Measurements from ENCODE around the gene SAV1. TPM values are rescaled to one million over a fixed set of nuclear protein-coding genes. Genes with fewer than 3 reads are reported as not detected.
"Not testable (repeated sequence)": the region's sequence is repeated elsewhere in the genome, so short reads cannot be mapped to it uniquely, and the experiment has no call there.

SAV1 gene
- total and polyA plus RNA-seq, 7 donors = 10.9 to 38.2 (median 32.0) TPM

DNA sequence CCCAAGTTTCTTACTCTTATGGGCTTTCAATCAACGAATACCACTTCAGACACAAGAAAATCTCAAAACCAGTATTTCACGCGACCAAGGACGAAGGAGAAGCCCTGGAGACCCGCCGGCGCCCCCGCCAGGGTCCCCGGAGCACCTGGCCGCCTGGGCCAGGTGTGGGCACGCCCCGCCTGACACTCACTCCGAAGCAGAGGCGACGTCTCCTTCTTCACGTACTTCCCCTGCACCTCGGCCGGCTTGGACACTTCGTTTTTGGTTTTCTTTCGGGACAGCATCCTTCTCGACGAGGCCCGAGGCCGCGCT is 466 bp downstream of the SAV1 start:
- DNase-seq = peak; percentile 68
- Histone ChIP-seq H3K4me3 (peak overlapping the region; percentile 75 to 97 (median 87)), H3K9me3 (no peaks in the 10 kb centered on the region), H3K36me3 (peaks cover 0 to 5% (median 0%) of the 10 kb centered on the region in 4 donors), H3K4me1 (peaks cover 0 to 26% (median 21%) of the 10 kb centered on the region in 4 donors), H3K27me3 (no peaks in the 10 kb centered on the region), H3K27ac (peak overlapping the region; percentile 92 to 100 (median 97))
- intact Hi-C loops (cut with DNase I) = loop anchor here (5.0 to 10.0 kb wide), 3 partner anchors 105 to 355 kb away; partner anchors contain the start of genes ATL1, DMAC2L and L2HGDH
- no peak for TF ChIP-seq POLR2A (IDR thresholded peaks at IDR 0.05)
- 1% methylated on average over 25 of the region's 25 CpGs for WGBS, 2 donors

DNA sequence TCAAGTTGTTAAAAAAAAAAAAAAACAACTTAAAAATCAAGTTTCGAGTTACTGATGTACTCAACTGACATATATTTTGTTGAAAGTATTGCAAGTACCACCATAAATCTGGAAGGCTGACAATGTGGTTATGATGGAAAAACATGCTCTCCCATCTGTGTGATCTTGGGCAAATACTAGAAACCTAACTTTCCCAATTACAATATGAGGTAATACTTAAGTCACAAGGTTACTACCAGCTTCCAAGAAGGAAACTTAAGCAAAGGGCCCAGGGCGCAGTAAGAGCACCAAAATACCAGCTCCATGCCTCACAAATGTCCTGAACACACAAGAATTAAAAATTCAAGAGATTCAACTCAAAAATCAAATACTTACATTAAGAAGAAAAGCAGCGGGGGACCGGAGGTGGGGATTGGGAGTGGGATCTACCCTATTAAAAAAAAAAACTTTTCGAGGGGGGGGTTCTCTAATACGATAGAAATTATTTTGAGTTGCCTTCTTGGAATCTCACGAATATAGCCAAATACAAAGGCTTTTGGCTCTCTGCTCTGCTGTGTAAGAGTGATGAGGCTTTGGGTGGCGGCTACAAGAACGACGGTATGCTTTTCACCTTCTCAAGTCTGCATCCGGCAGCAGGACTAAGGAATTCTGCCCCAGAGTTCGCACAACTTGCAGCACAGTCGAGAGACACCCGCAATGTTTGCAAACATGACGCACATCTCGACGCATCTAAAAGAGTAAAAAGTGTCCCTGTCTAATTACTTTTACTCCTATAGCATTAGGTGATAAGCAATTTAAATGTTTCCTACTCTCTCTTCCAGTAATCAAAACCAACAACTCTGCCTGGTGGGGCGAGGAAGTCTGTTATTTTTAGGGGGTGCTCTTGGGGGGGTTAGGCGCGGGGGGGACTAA is 1.1 kb downstream of the SAV1 start:
- Histone ChIP-seq H3K4me1 (peaks cover 0 to 26% (median 21%) of the 10 kb centered on the region in 4 donors), H3K9me3 (no peaks in the 10 kb centered on the region), H3K27me3 (no peaks in the 10 kb centered on the region), H3K36me3 (peaks cover 0 to 5% (median 0%) of the 10 kb centered on the region in 4 donors), H3K4me3 (peak overlapping the region; percentile 75 to 97 (median 87)), H3K27ac (peak overlapping the region; percentile 92 to 100 (median 97))
- 2 to 6% methylated on average over 20 of the region's 20 CpGs for WGBS, 2 donors
- DNase-seq = peak; percentile 78
- TF ChIP-seq EP300 (IDR thresholded peaks at IDR 0.05) = no peak
- TF ChIP-seq, protein P1, sequence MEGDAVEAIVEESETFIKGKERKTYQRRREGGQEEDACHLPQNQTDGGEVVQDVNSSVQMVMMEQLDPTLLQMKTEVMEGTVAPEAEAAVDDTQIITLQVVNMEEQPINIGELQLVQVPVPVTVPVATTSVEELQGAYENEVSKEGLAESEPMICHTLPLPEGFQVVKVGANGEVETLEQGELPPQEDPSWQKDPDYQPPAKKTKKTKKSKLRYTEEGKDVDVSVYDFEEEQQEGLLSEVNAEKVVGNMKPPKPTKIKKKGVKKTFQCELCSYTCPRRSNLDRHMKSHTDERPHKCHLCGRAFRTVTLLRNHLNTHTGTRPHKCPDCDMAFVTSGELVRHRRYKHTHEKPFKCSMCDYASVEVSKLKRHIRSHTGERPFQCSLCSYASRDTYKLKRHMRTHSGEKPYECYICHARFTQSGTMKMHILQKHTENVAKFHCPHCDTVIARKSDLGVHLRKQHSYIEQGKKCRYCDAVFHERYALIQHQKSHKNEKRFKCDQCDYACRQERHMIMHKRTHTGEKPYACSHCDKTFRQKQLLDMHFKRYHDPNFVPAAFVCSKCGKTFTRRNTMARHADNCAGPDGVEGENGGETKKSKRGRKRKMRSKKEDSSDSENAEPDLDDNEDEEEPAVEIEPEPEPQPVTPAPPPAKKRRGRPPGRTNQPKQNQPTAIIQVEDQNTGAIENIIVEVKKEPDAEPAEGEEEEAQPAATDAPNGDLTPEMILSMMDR (IDR thresholded peaks at IDR 0.05) = no peak
- no peak for TF ChIP-seq POLR2A (IDR thresholded peaks at IDR 0.05)
- TF ChIP-seq POLR2AphosphoS5 (IDR thresholded peaks at IDR 0.05) = peak; percentile 29 to 88 (median 56)
- intact Hi-C loops (cut with DNase I) = loop anchor here (5.0 to 10.0 kb wide), 3 partner anchors 105 to 355 kb away; partner anchors contain the start of genes ATL1, DMAC2L and L2HGDH

DNA sequence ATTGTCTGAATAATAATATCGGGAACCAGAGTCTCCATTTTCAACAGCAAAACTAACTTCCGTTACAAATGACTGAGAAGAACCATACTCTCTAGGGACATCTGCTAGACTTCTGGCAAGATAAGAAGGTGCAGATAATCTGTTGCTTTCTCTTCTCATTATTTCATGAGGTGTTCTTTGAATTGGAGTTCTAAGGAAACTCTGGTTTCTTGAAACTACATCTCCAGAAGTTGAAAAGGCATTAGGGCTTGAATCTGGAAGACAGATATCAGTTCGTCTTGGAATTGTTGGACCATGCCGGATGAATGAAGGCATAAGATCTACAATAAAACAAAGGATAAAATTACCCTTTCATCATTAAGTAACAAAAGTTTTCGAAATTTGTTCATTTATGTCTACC is 2.8 kb downstream of the SAV1 start:
- H3K27me3 ChIP-seq, H3K4me3 ChIP-seq, DNase-seq, H3K27ac ChIP-seq, H3K9me3 ChIP-seq: not testable (repeated sequence)
- Histone ChIP-seq H3K36me3 (peaks cover 0 to 18% (median 0%) of the 10 kb centered on the region in 4 donors), H3K4me1 (peaks cover 0 to 26% (median 21%) of the 10 kb centered on the region in 4 donors)
- 86 to 95% methylated on average over 5 of the region's 5 CpGs for WGBS, 2 donors
- intact Hi-C loops (cut with DNase I) = loop anchor here (5.0 to 10.0 kb wide), 3 partner anchors 103 to 353 kb away; partner anchors contain the start of genes ATL1, DMAC2L and L2HGDH

DNA sequence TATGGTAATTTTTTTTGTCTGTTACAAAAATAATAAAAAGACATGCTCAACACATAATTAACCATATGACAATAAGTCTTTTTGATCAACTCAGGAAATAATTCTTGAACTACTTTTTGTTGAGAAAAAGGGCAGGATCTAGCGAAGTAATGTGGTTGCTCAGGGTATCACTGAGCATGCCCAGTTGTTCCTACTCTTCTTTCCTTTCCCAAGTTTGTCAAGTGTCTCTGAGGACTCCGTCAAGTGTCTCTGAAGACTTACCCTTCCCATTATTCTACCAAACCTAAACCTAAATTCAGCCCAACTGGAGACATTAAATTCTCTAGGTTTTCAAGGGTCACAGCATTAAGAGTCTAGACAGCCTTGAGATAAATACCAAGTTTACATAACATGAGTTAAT is 3.5 kb downstream of the SAV1 start:
- H3K4me1 ChIP-seq = peaks cover 0 to 28% (median 23%) of the 10 kb centered on the region in 4 donors
- intact Hi-C loops (cut with DNase I) = loop anchor here (10.0 kb wide), 1 partner anchor 110 kb away; no protein-coding TSS in a partner anchor

DNA sequence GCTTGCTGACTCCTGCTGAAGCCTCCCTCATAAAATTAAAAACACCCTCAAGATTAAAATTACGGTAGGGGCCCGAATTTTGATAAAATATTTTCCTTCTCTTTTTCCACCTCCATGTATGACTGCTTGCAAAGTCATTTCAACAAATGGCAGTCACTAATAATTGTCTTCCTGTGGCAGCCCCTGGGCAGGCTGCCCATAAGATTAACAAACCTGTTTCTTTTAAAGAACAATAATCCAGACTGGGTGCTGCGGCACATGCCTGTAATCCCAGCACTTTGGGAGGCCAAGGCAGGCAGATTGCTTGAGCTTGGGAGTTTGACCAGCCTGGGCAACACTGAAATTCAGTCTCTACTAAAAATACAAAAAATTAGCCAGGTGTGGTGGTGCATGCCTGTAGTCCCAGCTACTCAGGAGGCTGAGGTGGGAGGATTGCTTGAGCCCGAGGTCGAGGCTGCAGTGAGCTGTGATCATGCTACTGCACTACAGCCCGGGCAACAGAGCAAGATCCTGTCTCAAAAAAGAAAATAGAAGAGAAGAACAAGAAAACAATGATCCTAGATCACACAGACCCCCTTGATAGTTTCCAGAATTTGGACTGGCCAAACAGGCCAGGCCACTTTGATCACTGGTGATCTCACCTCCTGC is 8.7 kb downstream of the SAV1 start:
- Histone ChIP-seq H3K4me1 (peaks cover 0 to 55% (median 28%) of the 10 kb centered on the region in 4 donors), H3K27ac (peak overlapping the region in 3 of 4 donors; percentile 10 to 28 (median 15)), H3K36me3 (peaks cover 0 to 13% (median 0%) of the 10 kb centered on the region in 4 donors), H3K4me3 (no peak overlapping the region), H3K27me3 (no peaks in the 10 kb centered on the region), H3K9me3 (no peaks in the 10 kb centered on the region)
- no peak for TF ChIP-seq EP300 (IDR thresholded peaks at IDR 0.05)
- TF ChIP-seq, protein P1 (IDR thresholded peaks at IDR 0.05) = no peak
- no peak for TF ChIP-seq POLR2A (IDR thresholded peaks at IDR 0.05)
- TF ChIP-seq POLR2AphosphoS5 (IDR thresholded peaks at IDR 0.05) = no peak
- WGBS, 2 donors = 90% methylated on average over 6 of the region's 6 CpGs
- no peak for DNase-seq
- intact Hi-C loops (cut with DNase I) = no loop called here

More for the DNA sequence above, 3.5 kb downstream of the SAV1 start:
- DNase-seq, H3K27me3 ChIP-seq, H3K9me3 ChIP-seq, H3K27ac ChIP-seq, H3K4me3 ChIP-seq: not testable (repeated sequence)
- WGBS, 2 donors = 92 to 99% methylated on average over 2 of the region's 2 CpGs
- H3K36me3 ChIP-seq = peaks cover 0 to 18% (median 0%) of the 10 kb centered on the region in 4 donors

DNA sequence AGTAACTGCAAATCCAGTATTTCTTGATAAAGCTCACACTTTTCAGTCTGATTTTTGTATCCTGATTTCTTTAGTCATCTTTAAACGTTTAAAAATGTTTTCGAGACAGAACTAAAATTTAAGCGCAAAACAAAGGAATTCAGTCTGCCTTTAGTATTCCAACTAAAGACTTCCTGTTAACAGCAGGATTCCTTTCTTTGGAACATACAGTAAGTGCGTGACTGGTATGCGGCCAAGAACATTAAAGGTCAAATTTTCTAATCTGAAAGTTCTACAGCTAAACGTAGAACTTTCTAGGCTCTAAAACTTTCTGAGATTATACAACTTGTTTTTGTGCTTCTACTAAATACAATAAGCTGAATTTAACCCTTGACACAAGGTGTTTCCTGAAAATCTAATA is 9.9 kb downstream of the SAV1 start:
- H3K4me3 ChIP-seq = peak overlapping the region in 2 of 4 donors; percentile 1 to 19

More for the DNA sequence above, 9.9 kb downstream of the SAV1 start:
- TF ChIP-seq POLR2A (IDR thresholded peaks at IDR 0.05) (no peak), POLR2AphosphoS5 (IDR thresholded peaks at IDR 0.05) (peak in 1 of 4 donors; percentile 27), EP300 (IDR thresholded peaks at IDR 0.05) (no peak)
- TF ChIP-seq, protein P1 (IDR thresholded peaks at IDR 0.05) = no peak
- H3K9me3 ChIP-seq = no peaks in the 10 kb centered on the region
- H3K27ac ChIP-seq = peak overlapping the region; percentile 47 to 65 (median 62)
- 71 to 74% methylated on average over 6 of the region's 6 CpGs for WGBS, 2 donors
- intact Hi-C loops (cut with DNase I) = no loop called here
- no peaks in the 10 kb centered on the region for H3K27me3 ChIP-seq
- H3K36me3 ChIP-seq = peaks cover 0 to 13% (median 0%) of the 10 kb centered on the region in 4 donors
- peaks cover 0 to 48% (median 28%) of the 10 kb centered on the region in 4 donors for H3K4me1 ChIP-seq
- no peak for DNase-seq

Measured in sigmoid colon (tissue), 7 donors.